ENCODE data around the gene RTN4R. TPM values are rescaled to one million over a fixed set of nuclear protein-coding genes. Genes with fewer than 3 reads are reported as not detected.
"Not testable (repeated sequence)": the region's sequence is repeated elsewhere in the genome, so short reads cannot be mapped to it uniquely, and the experiment has no call there.

RTN4R gene
- total RNA-seq, 1 donor from 2014 or later = 4.2 TPM

DNA sequence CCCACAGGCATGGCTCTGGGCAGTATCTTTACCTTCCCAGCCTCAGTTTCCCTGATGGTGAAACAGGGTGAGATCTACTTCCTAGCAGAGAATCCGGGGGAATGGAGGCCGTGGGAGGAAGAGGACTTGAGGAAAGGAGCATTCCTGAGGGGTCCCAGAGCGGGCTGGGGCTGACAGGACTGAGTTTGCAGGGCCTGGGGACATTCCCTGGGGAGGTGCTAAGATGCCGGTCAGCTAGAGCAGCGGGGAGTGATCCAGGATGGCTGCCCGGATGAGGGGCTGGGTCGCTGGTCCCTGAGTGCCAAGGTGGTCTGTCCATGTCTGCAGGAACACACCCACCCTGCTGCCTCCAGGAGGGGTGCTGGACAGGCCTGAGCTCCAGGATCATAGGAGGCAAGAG is 8.3 kb upstream of the RTN4R start:
- no peaks in the 10 kb centered on the region for H3K9me3 ChIP-seq
- H3K27ac ChIP-seq = no peak overlapping the region
- no peak for DNase-seq (ENCODE audit: extremely low spot score in 2 of 2)
- intact Hi-C loops (cut with DNase I) = no loop called here
- H3K4me3 ChIP-seq = no peak overlapping the region
- H3K4me1 ChIP-seq = peaks cover 3% of the 10 kb centered on the region
- H3K27me3 ChIP-seq = no peaks in the 10 kb centered on the region
- TF ChIP-seq, protein P1, sequence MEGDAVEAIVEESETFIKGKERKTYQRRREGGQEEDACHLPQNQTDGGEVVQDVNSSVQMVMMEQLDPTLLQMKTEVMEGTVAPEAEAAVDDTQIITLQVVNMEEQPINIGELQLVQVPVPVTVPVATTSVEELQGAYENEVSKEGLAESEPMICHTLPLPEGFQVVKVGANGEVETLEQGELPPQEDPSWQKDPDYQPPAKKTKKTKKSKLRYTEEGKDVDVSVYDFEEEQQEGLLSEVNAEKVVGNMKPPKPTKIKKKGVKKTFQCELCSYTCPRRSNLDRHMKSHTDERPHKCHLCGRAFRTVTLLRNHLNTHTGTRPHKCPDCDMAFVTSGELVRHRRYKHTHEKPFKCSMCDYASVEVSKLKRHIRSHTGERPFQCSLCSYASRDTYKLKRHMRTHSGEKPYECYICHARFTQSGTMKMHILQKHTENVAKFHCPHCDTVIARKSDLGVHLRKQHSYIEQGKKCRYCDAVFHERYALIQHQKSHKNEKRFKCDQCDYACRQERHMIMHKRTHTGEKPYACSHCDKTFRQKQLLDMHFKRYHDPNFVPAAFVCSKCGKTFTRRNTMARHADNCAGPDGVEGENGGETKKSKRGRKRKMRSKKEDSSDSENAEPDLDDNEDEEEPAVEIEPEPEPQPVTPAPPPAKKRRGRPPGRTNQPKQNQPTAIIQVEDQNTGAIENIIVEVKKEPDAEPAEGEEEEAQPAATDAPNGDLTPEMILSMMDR (IDR thresholded peaks at IDR 0.05) = no peak
- TF ChIP-seq POLR2A (IDR thresholded peaks at IDR 0.05) (no peak), POLR2AphosphoS5 (IDR thresholded peaks at IDR 0.05; ENCODE audit: insufficient read depth in 1 of 2, low read depth in 1 of 2) (no peak)
- no peaks in the 10 kb centered on the region for H3K36me3 ChIP-seq

DNA sequence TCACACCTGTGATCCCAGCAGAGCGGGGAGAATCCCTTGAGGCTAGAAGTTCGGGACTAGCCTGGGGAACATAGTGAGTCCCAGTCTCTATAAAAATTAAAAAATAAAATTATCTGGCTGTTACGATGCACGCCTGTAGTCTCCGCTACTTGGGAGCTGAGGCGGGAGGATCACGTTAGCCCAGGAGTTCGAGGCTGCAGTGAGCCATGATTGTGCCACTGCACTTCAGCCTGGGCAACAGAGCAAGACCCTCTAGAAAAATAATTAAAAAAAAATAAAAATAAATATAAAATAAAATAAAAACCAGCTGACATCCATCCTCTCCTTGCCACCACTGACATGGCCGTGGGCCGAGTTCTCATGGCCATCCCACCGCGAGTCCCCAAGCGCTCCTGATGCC is 7.7 kb upstream of the RTN4R start:
- H3K9me3 ChIP-seq = no peaks in the 10 kb centered on the region
- no peak overlapping the region for H3K4me3 ChIP-seq
- DNase-seq (ENCODE audit: extremely low spot score in 2 of 2) = no peak
- no peaks in the 10 kb centered on the region for H3K27me3 ChIP-seq
- TF ChIP-seq, protein P1 (IDR thresholded peaks at IDR 0.05) = no peak
- no peak for TF ChIP-seq POLR2A (IDR thresholded peaks at IDR 0.05)
- TF ChIP-seq POLR2AphosphoS5 (IDR thresholded peaks at IDR 0.05; ENCODE audit: insufficient read depth in 1 of 2, low read depth in 1 of 2) = no peak
- H3K36me3 ChIP-seq = no peaks in the 10 kb centered on the region
- H3K4me1 ChIP-seq = peaks cover 3% of the 10 kb centered on the region
- intact Hi-C loops (cut with DNase I) = no loop called here
- H3K27ac ChIP-seq = no peak overlapping the region

DNA sequence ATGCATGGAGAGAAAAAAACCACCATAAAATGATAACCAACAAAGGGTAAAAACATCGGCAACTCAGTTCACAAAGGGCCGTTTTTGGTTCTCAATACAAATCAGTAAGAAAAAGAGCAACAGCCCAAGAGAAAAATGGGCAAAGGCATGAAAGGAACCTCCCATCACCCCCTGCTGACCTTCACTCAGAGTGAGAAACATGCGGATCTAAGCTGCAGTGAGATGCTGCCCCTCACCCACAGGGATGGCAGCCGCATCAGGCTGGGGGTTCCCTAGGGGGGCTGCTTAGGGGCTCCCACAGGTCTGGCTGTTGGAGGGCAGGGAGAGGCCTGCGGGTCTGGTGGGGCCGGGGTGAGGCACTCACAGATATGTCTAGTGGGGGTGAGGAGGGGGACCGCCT is 7.2 kb upstream of the RTN4R start:
- H3K4me1 ChIP-seq; H3K27me3 ChIP-seq; H3K9me3 ChIP-seq; H3K4me3 ChIP-seq; H3K27ac ChIP-seq; H3K36me3 ChIP-seq; DNase-seq (ENCODE audit: extremely low spot score in 2 of 2); intact Hi-C loops (cut with DNase I): not testable (repeated sequence)

DNA sequence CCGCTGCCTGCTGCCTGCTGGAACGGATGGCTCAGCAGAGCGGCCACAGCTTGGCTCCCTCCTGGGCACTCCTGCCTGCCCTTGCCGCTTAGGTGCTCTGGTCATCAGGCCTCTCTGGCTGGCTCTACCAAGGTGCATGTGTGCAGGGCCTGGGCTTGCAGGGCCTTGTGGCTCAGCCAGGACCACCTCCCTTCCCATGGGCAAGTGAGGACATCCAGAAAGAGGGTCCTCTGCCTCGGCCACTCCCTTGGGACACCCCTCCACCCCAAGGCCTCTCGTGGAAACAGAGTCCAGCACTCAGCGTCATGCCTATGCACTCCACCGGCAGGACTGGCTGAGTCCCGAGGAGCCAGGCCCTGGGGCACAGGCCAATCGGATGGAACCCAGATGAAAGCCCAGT is 6.3 kb upstream of the RTN4R start:
- H3K9me3 ChIP-seq; H3K4me1 ChIP-seq; H3K27ac ChIP-seq; H3K4me3 ChIP-seq; DNase-seq (ENCODE audit: extremely low spot score in 2 of 2); H3K27me3 ChIP-seq; H3K36me3 ChIP-seq; intact Hi-C loops (cut with DNase I): not testable (repeated sequence)

DNA sequence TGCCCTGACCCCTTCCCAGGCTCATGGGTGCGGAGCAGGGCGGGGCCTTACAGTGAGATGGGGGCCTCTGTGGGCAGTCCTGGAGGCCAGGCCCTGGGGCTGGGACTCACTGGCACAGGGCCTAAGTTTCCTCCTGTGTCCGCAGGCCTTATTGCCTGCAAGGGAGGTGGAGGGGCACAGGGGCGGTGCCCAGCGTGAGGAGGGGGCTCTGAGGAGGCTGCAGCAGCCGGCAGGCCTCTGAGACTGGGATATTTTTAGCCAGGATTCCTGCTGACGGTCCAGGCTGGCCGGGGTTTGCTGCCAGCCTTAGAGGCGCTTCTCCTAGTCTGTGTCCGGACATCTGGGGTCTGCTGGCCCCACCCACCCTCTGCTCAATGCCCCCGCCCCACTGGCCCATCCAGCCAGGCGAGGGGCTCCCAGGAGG is 5.7 kb upstream of the RTN4R start:
- Histone ChIP-seq H3K4me1 (peaks cover 3% of the 10 kb centered on the region), H3K27me3 (no peaks in the 10 kb centered on the region), H3K4me3 (no peak overlapping the region), H3K27ac (no peak overlapping the region), H3K9me3 (no peaks in the 10 kb centered on the region), H3K36me3 (no peaks in the 10 kb centered on the region)
- no peak for DNase-seq (ENCODE audit: extremely low spot score in 2 of 2)
- intact Hi-C loops (cut with DNase I) = no loop called here
- TF ChIP-seq, protein P1 (IDR thresholded peaks at IDR 0.05) = no peak
- TF ChIP-seq POLR2AphosphoS5 (IDR thresholded peaks at IDR 0.05; ENCODE audit: insufficient read depth in 1 of 2, low read depth in 1 of 2) (no peak), POLR2A (IDR thresholded peaks at IDR 0.05) (no peak)

DNA sequence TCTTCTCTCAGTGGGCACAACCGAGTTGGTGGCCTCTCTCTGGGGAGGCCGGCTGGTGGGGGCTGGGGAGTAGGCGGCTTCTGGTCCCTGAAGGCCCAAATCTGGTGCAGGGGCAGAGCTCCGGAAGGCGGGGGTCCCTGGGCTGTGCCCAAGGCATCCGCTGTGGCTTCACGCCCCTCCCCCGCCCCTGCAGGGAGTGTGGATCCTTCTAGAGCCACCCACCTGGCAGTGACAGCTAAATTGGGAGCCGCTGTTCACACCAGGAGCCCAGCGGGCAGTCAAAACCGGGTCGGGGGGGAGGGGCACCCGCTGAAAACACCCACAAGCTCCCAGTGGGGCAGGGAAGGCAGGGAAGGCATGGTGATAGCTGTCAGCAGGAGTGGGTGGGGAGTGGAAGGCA is 4.6 kb upstream of the RTN4R start:
- Histone ChIP-seq H3K4me1 (peaks cover 4% of the 10 kb centered on the region), H3K27me3 (no peaks in the 10 kb centered on the region), H3K36me3 (no peaks in the 10 kb centered on the region), H3K9me3 (no peaks in the 10 kb centered on the region), H3K27ac (no peak overlapping the region), H3K4me3 (no peak overlapping the region)
- intact Hi-C loops (cut with DNase I) = no loop called here
- TF ChIP-seq POLR2A (IDR thresholded peaks at IDR 0.05) = no peak
- TF ChIP-seq, protein P1 (IDR thresholded peaks at IDR 0.05) = no peak
- no peak for TF ChIP-seq POLR2AphosphoS5 (IDR thresholded peaks at IDR 0.05; ENCODE audit: insufficient read depth in 1 of 2, low read depth in 1 of 2)
- DNase-seq (ENCODE audit: extremely low spot score in 2 of 2) = no peak
